ENCODE results near the gene DPP7. TPM values are rescaled to one million over a fixed set of nuclear protein-coding genes. Genes with fewer than 3 reads are reported as not detected.

DPP7 gene
- total RNA-seq, 2 experiments from 2014 or later, result 222 to 227 TPM

- TF ChIP-seq CTCF (IDR thresholded peaks at IDR 0.05), result no peak
- intact Hi-C loops (cut with micrococcal nuclease), result no loop called here
- H3K4me3 Mint-ChIP-seq, result peak overlapping the region; percentile 59
- H3K9me3 Mint-ChIP-seq, result no peaks in the 10 kb centered on the region
- CTCF ChIA-PET, result interaction anchor here (1.0 to 11.3 kb wide), 18 partner anchors 10 to 292 kb away, joined by 3 to 164 read pairs (median 6); partner anchors contain the start of genes ABCA2, ENTPD2, FUT7 and MAN1B1
- H3K27ac Mint-ChIP-seq, result no peak overlapping the region
- ATAC-seq (no peak), DNase-seq (no peak)
- H3K36me3 Mint-ChIP-seq (ENCODE audit: low read depth), result no peaks in the 10 kb centered on the region
- POLR2A ChIA-PET, result interaction anchor here (0.6 to 1.7 kb wide), 8 partner anchors 9 to 227 kb away, joined by 3 to 11 read pairs (median 4); partner anchors contain the start of genes AJM1 and MAN1B1
- peaks cover 1% of the 10 kb centered on the region for H3K27me3 Mint-ChIP-seq
- H3K4me1 Mint-ChIP-seq (ENCODE audit: low read depth), result peaks cover 7% of the 10 kb centered on the region
These were observed 44.9 kb downstream of the DPP7 start for GRCh38 chr9:137069508-137070091.

- Mint-ChIP-seq H3K9me3 (no peaks in the 10 kb centered on the region), H3K4me3 (peak overlapping the region; percentile 59), H3K36me3 (ENCODE audit: low read depth) (peaks cover 3% of the 10 kb centered on the region), H3K4me1 (ENCODE audit: low read depth) (peaks cover 7% of the 10 kb centered on the region), H3K27me3 (peaks cover 1% of the 10 kb centered on the region), H3K27ac (no peak overlapping the region)
- DNase-seq, result no peak
- ChIA-PET POLR2A (interaction anchor here (0.6 to 1.7 kb wide), 10 partner anchors 8 to 227 kb away, joined by 3 to 11 read pairs (median 3); partner anchors contain the start of genes AJM1 and MAN1B1), CTCF (interaction anchor here (0.7 to 11.3 kb wide), 33 partner anchors 8 to 309 kb away, joined by 3 to 164 read pairs (median 5); partner anchors contain the start of genes ABCA2, ENTPD2, FUT7 and MAN1B1)
- TF ChIP-seq CTCF (IDR thresholded peaks at IDR 0.05), result no peak
- intact Hi-C loops (cut with micrococcal nuclease), result no loop called here
- ATAC-seq, result no peak
These were observed 45.7 kb downstream of the DPP7 start for GRCh38 chr9:137068539-137069507.

GRCh38 chr9:137067860-137068538 is 46.5 kb downstream of the DPP7 start:
- no peak overlapping the region for H3K27ac Mint-ChIP-seq
- intact Hi-C loops (cut with micrococcal nuclease), result no loop called here
- H3K4me1 Mint-ChIP-seq (ENCODE audit: low read depth), result peaks cover 7% of the 10 kb centered on the region
- H3K9me3 Mint-ChIP-seq, result no peaks in the 10 kb centered on the region
- peak; percentile 70 for ATAC-seq
- H3K36me3 Mint-ChIP-seq (ENCODE audit: low read depth), result peaks cover 3% of the 10 kb centered on the region
- peak; percentile 81 for TF ChIP-seq CTCF (IDR thresholded peaks at IDR 0.05)
- H3K27me3 Mint-ChIP-seq, result peaks cover 1% of the 10 kb centered on the region
- ChIA-PET POLR2A (interaction anchor here (0.7 to 1.4 kb wide), 7 partner anchors 9 to 527 kb away, joined by 3 to 10 read pairs (median 3); partner anchors contain the start of genes MAN1B1 and NPDC1), CTCF (interaction anchor here (0.7 to 11.3 kb wide), 34 partner anchors 9 to 308 kb away, joined by 3 to 164 read pairs (median 5); partner anchors contain the start of genes ABCA2, ENTPD2, FBXW5 and FUT7)
- peak; percentile 89 for DNase-seq
- H3K4me3 Mint-ChIP-seq, result peak overlapping the region; percentile 33

- CTCF ChIA-PET, result interaction anchor here (0.9 to 11.3 kb wide), 12 partner anchors 7 to 279 kb away, joined by 3 to 164 read pairs (median 16); partner anchors contain the start of genes ABCA2, ENTPD2, FUT7 and NPDC1
- Mint-ChIP-seq H3K9me3 (no peaks in the 10 kb centered on the region), H3K4me3 (no peak overlapping the region)
These were observed 48.3 kb downstream of the DPP7 start for GRCh38 chr9:137066096-137066861.

More at GRCh38 chr9:137066096-137066861, 48.3 kb downstream of the DPP7 start:
- Mint-ChIP-seq H3K36me3 (ENCODE audit: low read depth) (peaks cover 3% of the 10 kb centered on the region), H3K4me1 (ENCODE audit: low read depth) (peaks cover 7% of the 10 kb centered on the region), H3K27ac (no peak overlapping the region), H3K27me3 (peaks cover 1% of the 10 kb centered on the region)
- ATAC-seq (no peak), DNase-seq (no peak)
- intact Hi-C loops (cut with micrococcal nuclease), result no loop called here
- no peak for TF ChIP-seq CTCF (IDR thresholded peaks at IDR 0.05)
- POLR2A ChIA-PET, result interaction anchor here (0.7 to 1.1 kb wide), 2 partner anchors 14 to 21 kb away, joined by 3 to 5 read pairs; partner anchors contain the start of gene MAN1B1

Measured in activated CD8-positive, alpha-beta T cell treated with anti-CD3 and anti-CD28 coated beads for 36 hours (primary cell).